Measurements from ENCODE around the gene CEP152. TPM values are rescaled to one million over a fixed set of nuclear protein-coding genes. Genes with fewer than 3 reads are reported as not detected.
A peak's percentile ranks its signal among the peaks of the same experiment; 100 is the strongest.

The CEP152 gene
- polyA plus RNA-seq, 1 donor from 2014 or later = 8.4 TPM

DNA sequence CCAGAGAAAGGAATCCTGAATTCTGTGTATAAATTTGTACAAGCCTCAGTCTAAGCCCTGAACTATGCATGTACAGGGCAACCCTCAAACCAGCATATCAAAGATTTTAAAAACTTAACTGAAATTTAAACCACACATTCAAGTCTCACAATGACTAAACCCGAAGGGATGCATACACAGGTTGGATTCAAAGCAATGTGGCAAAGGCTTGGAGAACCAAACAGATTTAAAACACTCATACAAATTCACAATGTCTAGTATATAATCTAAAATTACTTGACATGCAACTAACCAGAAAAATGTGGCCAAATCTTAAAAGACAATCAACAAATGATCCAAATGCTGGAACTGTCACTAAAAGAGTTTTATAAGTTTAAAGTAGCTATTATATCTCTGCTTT is 36.4 kb downstream of the CEP152 start:
- H3K9me3 Mint-ChIP-seq = peaks cover 0 to 10% (median 0%) of the 10 kb centered on the region in 3 donors
- no peak overlapping the region for H3K27ac Mint-ChIP-seq
- no peaks in the 10 kb centered on the region for H3K27me3 Mint-ChIP-seq
- peaks cover 17% of the 10 kb centered on the region for H3K36me3 Mint-ChIP-seq
- H3K4me1 Mint-ChIP-seq = peaks cover 0 to 6% (median 0%) of the 10 kb centered on the region in 3 donors
- H3K4me3 Mint-ChIP-seq = no peak overlapping the region

DNA sequence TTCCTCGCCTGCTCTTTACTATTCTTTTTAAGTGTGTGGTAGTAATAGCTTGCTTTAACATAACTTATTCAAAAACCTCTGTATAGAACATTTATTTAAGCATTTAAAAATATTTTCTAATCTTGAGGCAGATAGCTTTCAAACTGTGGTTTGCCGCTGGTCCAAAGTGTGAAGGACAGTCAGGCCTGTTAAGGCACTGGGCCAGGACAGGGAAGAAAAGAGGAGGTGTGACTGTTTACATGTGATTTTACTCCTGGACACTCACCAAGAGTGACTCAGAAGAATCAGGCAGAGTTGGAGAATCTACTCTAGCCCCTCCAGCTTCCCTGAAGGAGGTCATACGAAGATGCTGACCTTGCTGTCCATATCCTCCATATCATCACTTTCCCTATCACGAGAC is 44.7 kb downstream of the CEP152 start:
- Mint-ChIP-seq H3K9me3 (no peaks in the 10 kb centered on the region), H3K27ac (no peak overlapping the region), H3K4me1 (peaks cover 0 to 2% (median 0%) of the 10 kb centered on the region in 3 donors), H3K4me3 (no peak overlapping the region), H3K27me3 (no peaks in the 10 kb centered on the region), H3K36me3 (peaks cover 23% of the 10 kb centered on the region)

DNA sequence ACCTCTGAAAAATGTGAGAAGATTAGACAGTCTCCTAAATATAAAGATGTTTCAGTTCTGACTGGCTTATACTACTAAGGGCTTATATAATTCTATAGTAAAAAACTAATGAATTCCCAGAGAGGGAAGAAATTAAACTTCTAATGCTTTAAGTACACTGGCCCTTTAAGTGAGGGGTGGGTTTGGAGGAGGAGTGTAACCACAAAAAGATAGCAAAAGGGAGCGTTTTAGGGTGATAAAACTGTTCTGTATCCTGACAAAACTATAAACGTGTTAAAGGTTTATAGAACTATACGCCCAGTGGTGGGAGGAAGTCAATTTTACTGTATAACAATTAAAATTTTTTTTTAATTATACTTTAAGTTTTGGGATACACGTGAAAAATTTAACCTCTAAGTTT is 45.8 kb downstream of the CEP152 start:
- H3K4me3 Mint-ChIP-seq = no peak overlapping the region
- no peaks in the 10 kb centered on the region for H3K9me3 Mint-ChIP-seq
- H3K36me3 Mint-ChIP-seq = peaks cover 20% of the 10 kb centered on the region
- H3K4me1 Mint-ChIP-seq = no peaks in the 10 kb centered on the region
- H3K27me3 Mint-ChIP-seq = no peaks in the 10 kb centered on the region
- H3K27ac Mint-ChIP-seq = no peak overlapping the region

DNA sequence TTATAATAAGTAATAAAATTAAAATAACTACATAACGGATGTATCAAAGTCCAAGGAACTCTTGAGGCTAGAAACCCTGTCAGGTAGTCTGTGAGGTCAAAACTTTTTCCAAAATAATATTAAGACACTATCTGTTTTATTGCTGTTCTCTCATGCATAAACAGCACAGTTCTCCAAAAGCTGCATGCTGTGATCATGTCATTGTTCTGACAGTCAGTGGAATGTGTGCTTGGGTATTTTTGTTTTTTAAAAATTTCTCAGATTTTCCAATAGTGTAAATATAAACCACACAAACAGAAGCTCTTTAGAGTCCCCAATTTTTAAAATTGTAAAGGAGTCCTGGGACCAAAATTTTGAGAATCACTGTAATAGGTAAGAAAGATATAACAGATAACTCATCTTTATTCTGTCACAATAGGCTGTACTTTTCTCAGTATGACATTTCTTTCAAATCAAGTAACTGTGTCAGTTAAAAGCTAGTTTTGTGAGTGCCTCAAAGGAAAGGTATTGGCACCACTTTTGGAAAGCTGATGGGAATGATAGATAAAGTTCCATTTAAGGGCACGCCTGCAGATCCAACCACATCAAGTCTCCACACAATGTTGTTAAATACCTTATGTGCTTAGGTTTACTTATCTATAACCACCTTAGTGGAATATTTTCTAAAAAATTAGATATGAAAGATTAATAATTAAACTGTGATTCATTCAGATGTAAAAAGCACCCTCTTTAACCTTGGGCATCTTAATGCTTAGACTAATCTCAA is 49.3 kb downstream of the CEP152 start:
- Mint-ChIP-seq H3K27ac (no peak overlapping the region), H3K4me1 (no peaks in the 10 kb centered on the region), H3K27me3 (no peaks in the 10 kb centered on the region), H3K36me3 (peaks cover 16% of the 10 kb centered on the region), H3K4me3 (no peak overlapping the region), H3K9me3 (no peaks in the 10 kb centered on the region)

DNA sequence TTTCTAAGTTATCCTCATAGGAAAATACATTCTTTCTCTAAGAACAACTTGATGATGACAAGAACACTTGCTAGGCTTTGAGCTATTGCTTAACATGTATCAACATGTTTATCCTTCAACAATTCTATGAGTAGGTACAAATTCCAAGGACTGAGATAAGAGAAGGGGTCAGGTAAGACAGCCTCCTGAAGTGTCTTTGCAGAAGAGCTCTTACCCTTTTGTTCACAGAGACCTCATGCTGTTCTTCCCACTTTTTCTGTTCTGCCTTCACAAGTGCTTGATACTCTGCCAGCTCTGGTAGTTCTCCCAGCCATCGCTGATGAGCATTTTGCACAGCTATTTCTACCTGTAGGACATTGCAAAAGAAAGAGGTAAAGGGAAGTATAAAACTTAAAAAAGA is 50.9 kb downstream of the CEP152 start:
- H3K36me3 Mint-ChIP-seq = peaks cover 9% of the 10 kb centered on the region
- no peaks in the 10 kb centered on the region for H3K9me3 Mint-ChIP-seq
- H3K4me3 Mint-ChIP-seq = no peak overlapping the region
- peaks cover 0 to 5% (median under 1%) of the 10 kb centered on the region in 3 donors for H3K4me1 Mint-ChIP-seq
- H3K27me3 Mint-ChIP-seq = no peaks in the 10 kb centered on the region
- H3K27ac Mint-ChIP-seq = no peak overlapping the region

DNA sequence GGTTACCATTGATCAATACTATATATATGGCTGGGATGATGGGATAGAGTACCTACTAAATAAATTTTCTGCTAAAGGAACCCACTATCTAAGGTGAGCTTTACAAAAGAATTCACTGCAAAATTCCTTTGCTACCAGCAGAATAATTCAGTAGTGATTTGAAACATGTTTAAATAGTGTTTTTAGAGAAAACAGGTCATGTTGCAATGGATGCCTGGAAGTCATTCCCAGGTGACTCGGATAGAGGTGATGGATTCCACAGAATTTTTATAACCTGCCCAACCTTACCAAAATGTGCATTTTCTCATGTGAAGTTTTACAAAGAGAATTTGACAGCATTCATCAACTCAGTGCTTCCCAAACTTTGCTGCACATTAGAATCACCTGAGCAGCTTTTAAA is 53.2 kb downstream of the CEP152 start:
- Mint-ChIP-seq H3K36me3 (peaks cover 6% of the 10 kb centered on the region), H3K4me1 (peaks cover 2 to 5% (median 5%) of the 10 kb centered on the region in 3 donors), H3K27me3 (no peaks in the 10 kb centered on the region), H3K9me3 (no peaks in the 10 kb centered on the region), H3K4me3 (no peak overlapping the region), H3K27ac (no peak overlapping the region)

DNA sequence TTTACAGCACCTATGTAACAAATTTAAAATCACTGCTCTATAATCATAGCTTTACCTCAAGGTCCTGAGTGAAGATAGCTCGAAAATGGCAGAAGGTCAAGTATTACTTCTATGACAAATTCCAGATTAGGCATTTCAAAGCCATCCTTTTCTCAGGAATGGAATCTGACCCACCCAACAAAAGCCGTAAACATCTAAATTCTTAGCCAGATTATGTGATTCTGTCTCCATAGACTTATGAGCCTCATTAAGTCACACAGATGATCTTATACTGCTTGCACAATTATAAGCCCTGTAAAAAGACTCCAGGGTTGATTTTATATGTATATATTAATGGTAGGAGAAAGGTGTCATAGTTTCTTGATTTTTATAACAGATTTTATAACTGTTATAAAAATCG is 56.9 kb downstream of the CEP152 start:
- Mint-ChIP-seq H3K4me3 (no peak overlapping the region), H3K27me3 (no peaks in the 10 kb centered on the region), H3K4me1 (peaks cover 2 to 5% (median 5%) of the 10 kb centered on the region in 3 donors), H3K27ac (no peak overlapping the region), H3K36me3 (peaks cover 13% of the 10 kb centered on the region), H3K9me3 (no peaks in the 10 kb centered on the region)

DNA sequence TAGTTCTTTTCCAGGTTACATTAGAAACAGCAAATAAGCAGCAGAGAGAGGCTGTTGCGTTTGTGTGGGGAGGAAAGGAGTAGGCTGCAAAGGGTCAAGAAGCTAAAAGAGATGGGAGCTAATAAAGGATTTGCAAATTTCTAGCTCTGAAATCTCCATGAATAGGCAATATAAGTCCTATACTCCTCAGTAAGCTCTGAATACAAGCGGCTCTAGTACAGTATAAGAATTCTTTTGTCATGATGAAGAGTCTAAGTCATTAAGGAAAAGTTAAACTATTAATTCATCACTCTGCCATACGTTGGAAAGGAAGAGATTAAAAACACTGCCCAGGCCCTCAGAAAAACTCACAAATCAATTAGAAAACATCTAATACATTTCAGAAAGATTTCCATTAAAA is 59.3 kb downstream of the CEP152 start:
- Mint-ChIP-seq H3K9me3 (no peaks in the 10 kb centered on the region), H3K27me3 (no peaks in the 10 kb centered on the region), H3K36me3 (peaks cover 16% of the 10 kb centered on the region), H3K4me3 (no peak overlapping the region), H3K4me1 (peaks cover 3 to 5% (median 5%) of the 10 kb centered on the region in 3 donors), H3K27ac (no peak overlapping the region)

DNA sequence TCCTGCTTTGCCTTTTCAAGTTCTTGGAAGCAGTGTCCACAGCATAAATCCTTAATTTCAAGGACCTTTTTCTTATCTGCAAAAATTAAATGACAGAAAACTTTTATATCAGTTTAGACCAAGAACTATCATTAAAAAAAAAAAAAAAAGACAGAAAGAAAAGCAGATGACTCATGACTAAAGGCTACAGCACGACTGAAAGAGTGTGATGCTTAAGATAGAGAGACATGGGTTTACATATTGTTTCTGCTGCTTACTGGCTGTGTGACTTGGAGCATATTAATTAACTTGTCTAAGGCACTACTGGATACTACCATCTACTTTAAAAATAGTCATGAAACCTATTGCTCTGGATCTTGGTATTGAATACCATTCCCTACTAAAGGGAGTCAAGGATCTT is 62.3 kb downstream of the CEP152 start:
- Mint-ChIP-seq H3K36me3 (peaks cover 30% of the 10 kb centered on the region), H3K27ac (no peak overlapping the region), H3K27me3 (no peaks in the 10 kb centered on the region), H3K4me3 (no peak overlapping the region), H3K9me3 (no peaks in the 10 kb centered on the region), H3K4me1 (peaks cover 0 to 3% (median 0%) of the 10 kb centered on the region in 3 donors)

DNA sequence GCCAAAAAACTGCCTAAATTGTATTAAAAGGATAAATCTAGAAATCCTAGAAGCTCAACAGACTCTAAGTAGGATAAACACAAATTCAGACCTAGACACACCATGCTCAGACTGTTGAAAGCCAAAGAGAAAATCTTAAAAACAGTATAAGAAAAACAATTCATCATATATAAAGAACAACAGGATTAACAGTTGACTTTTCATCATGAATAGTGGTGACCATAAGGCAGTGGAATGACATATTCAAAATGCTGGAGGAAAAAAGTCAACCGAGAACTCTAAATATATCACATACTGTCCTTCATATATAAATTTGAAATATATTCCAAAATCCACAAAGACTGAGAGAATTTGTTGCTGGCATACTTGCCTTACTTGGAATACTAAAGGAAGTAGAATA is 77.3 kb downstream of the CEP152 start:
- H3K9me3 Mint-ChIP-seq = peaks cover 5 to 13% (median 10%) of the 10 kb centered on the region in 3 donors
- no peaks in the 10 kb centered on the region for H3K27me3 Mint-ChIP-seq
- H3K4me1 Mint-ChIP-seq = no peaks in the 10 kb centered on the region
- H3K27ac Mint-ChIP-seq = no peak overlapping the region
- peaks cover 18% of the 10 kb centered on the region for H3K36me3 Mint-ChIP-seq
- H3K4me3 Mint-ChIP-seq = no peak overlapping the region

DNA sequence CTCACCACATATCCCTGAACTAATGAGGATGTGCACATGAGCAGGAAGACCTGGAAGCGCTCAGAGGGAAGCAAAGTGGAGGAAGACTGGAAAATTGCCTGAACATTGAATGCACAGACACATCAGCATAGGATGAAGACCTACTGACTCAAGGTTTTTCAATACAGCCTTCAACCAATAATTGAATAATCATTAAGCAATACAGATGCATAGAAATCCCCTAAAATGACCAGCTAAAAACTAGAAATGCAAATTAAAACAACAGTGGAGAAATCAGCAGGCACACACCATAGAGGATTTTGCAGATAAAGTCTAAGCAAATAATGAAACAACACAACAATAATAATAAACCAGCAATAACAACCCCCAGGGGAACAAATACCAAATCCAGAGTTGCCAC is 80.4 kb downstream of the CEP152 start:
- peaks cover 5 to 11% (median 5%) of the 10 kb centered on the region in 3 donors for H3K9me3 Mint-ChIP-seq
- H3K36me3 Mint-ChIP-seq = peaks cover 21% of the 10 kb centered on the region
- peak overlapping the region in 1 of 3 donors; percentile 43 for H3K27ac Mint-ChIP-seq
- H3K27me3 Mint-ChIP-seq = no peaks in the 10 kb centered on the region
- no peak overlapping the region for H3K4me3 Mint-ChIP-seq
- no peaks in the 10 kb centered on the region for H3K4me1 Mint-ChIP-seq

DNA sequence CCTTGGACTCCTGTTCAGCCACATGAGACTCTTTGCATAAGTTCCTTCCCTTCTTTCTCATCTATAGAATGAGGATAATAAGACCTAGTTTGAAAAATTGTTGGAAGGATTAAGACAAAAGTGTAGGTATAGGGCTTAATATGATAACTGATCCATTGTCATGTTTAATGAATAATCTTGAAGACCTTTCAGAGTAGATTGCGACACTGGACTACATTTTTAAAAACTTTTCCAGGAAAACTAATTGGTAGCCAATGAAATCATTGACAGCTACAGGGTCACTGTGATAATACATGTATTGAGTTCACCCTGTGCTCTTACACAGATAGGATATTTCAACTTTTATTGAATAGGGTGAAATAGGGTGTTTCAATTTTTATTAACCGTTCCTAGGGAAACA is 86.9 kb downstream of the CEP152 start:
- Mint-ChIP-seq H3K36me3 (peaks cover 11% of the 10 kb centered on the region), H3K9me3 (no peaks in the 10 kb centered on the region), H3K4me1 (no peaks in the 10 kb centered on the region), H3K27ac (no peak overlapping the region), H3K27me3 (no peaks in the 10 kb centered on the region), H3K4me3 (no peak overlapping the region)

DNA sequence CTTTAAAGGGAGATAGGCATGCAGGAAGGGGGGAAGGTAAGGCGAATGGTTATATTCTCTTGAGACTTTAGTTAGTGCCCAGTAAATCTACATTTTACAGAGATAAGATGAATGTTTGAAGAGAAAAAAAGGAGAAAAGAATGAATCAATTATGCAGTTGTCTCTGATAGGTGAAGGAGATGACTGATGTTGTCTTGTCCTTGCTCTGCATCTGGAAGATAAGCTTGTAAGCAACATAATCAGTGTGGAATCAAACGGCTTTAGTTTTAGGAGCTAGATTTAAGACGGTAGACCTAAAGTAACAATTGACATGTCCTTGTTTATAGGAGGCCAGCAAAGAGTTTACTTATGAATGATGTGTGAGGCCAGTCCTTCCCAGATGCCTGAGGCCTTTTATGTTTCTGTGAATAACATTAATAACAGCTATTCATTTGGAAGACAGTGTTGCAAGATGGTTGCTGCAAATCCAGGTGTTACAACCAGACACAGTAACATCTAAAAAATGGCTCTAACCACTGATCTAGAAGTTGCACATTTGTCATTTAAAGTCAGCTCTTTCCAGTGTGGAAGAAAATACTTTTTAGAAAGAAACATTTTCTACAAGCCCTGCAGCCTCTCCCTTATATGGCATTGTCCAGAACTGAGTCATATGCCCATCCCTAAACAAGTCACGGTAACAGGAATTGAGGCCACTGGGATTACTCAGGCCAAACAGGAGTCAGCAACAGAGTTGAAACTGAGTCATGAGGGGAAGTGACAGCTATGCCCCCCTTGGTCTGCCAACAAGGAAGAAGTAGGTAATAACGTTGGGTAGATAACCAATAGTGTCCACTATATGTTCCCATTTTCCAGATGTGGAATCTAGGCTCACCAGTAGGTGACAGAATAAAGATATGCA is 87.9 kb downstream of the CEP152 start:
- peaks cover 6% of the 10 kb centered on the region for H3K36me3 Mint-ChIP-seq
- H3K27ac Mint-ChIP-seq = no peak overlapping the region
- H3K4me1 Mint-ChIP-seq = no peaks in the 10 kb centered on the region
- no peak overlapping the region for H3K4me3 Mint-ChIP-seq
- H3K27me3 Mint-ChIP-seq = no peaks in the 10 kb centered on the region
- no peaks in the 10 kb centered on the region for H3K9me3 Mint-ChIP-seq

DNA sequence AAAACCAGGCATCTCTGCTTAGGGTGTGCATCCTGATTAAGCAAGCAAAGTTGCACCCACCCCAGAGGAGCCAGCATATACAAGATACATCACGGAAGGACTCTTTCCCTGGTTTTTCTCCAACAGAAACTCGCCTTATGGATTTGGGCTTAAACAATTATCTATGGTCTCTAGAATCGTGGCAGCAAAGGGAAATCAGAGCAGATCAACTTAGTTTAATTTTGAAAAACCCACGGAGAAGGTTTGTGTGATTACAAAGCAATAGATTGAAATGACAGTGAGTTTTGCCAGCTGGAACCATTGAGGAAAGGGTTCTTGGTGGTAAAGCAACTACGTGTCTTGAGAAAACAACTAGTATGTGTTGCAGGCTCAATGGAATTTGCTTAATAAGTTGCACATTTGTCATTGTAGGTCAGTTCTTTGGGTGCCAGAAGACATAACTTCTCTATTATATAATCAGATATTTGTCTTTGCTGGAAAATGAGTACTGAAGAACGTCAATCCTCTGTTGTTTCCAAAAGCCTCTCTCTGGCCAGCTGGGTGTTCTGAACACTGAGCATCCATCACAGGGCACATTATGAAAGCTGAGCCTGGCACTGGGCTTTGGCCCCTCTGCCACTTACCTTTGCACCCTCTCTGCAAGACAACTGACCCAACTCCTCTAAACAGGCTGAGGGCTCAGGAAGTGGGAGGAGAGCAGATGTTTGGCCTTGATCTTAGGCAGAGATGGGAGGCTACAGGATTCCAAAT is 89.6 kb downstream of the CEP152 start:
- peaks cover under 1% of the 10 kb centered on the region for H3K36me3 Mint-ChIP-seq
- no peaks in the 10 kb centered on the region for H3K27me3 Mint-ChIP-seq
- H3K27ac Mint-ChIP-seq = no peak overlapping the region
- peaks cover 0 to 4% (median under 1%) of the 10 kb centered on the region in 3 donors for H3K9me3 Mint-ChIP-seq
- H3K4me3 Mint-ChIP-seq = no peak overlapping the region
- no peaks in the 10 kb centered on the region for H3K4me1 Mint-ChIP-seq

DNA sequence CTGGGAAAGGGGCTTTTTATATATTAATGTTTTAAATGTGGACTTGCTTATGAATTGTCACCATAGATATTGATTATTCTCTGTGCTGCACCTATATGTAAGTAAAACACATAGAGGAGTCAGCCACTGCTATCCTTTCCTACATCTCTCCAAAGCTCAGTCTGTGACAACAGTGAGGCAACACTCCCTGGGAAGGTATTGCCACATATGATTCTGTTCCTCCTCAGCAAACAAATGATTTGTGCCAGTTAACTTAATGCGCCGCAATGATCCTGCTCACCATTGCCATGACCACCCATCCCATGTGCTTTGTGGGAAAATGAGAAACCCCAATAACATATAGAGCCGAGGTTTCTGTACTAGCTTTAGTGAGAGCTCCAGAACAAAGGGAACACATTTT is 90.2 kb downstream of the CEP152 start:
- Mint-ChIP-seq H3K27me3 (no peaks in the 10 kb centered on the region), H3K4me3 (no peak overlapping the region), H3K4me1 (no peaks in the 10 kb centered on the region), H3K36me3 (peaks cover 2% of the 10 kb centered on the region), H3K9me3 (peaks cover 2 to 10% (median 6%) of the 10 kb centered on the region in 3 donors), H3K27ac (no peak overlapping the region)

Data from IgD-negative memory B cell (primary cell).